Cardiac fibroblast (primary cell): ENCODE results near the gene CDHR3.
A peak's percentile ranks its signal among the peaks of the same experiment; 100 is the strongest.

Experiments
- DNase-seq, 2 donors: peaks; one replicate each; pipeline versions ENCODE4 v3.0.0 to v3.0.0-alpha.2; 2010; ENCODE audit warnings: low read depth in 2 of 2
- H3K4me3 ChIP-seq, 2 donors: replicated peaks in 1 of 2; 1 replicate in 1 of 2; 2 replicates in 1 of 2; pipeline ENCODE4 v1.5.1; 2011; ENCODE audit warnings: low read depth in 2 of 2, low read length in 2 of 2, mild to moderate bottlenecking in 2 of 2, moderate library complexity in 1 of 2
- CTCF ChIP-seq: IDR thresholded peaks from one replicate; pipeline ENCODE4 v1.5.1; 2011; ENCODE audit warnings: low read depth, mild to moderate bottlenecking, low read length, inconsistent platforms

Gene CDHR3

GRCh38 chr7:106056513-106057203, 93.6 kb downstream of the CDHR3 start:
- peak; percentile 87 for TF ChIP-seq CTCF
- no peak overlapping the region for H3K4me3 ChIP-seq
- DNase-seq, result peak; percentile 78 to 85

- TF ChIP-seq CTCF, result no peak
- H3K4me3 ChIP-seq, result no peak overlapping the region
- no peak for DNase-seq
These were observed 94.3 kb downstream of the CDHR3 start for GRCh38 chr7:106057204-106057961.

- no peak overlapping the region for H3K4me3 ChIP-seq
- TF ChIP-seq CTCF, result no peak
- DNase-seq, result peak in 1 of 2 donors; percentile 33
These were observed 95.2 kb downstream of the CDHR3 start for GRCh38 chr7:106057962-106058927.

- no peak for DNase-seq
- no peak for TF ChIP-seq CTCF
- H3K4me3 ChIP-seq, result no peak overlapping the region
These were observed 95.9 kb downstream of the CDHR3 start for GRCh38 chr7:106058928-106059324.

- no peak for TF ChIP-seq CTCF
- peak; percentile 35 to 48 for DNase-seq
These were observed 96.5 kb downstream of the CDHR3 start for GRCh38 chr7:106059556-106059955.

GRCh38 chr7:106060394-106060920, 97.4 kb downstream of the CDHR3 start:
- TF ChIP-seq CTCF, result no peak
- no peak for DNase-seq
- H3K4me3 ChIP-seq, result no peak overlapping the region

More at GRCh38 chr7:106059556-106059955, 96.5 kb downstream of the CDHR3 start:
- no peak overlapping the region for H3K4me3 ChIP-seq
